ENCODE measurements around the gene FANCI. TPM values are rescaled to one million over a fixed set of nuclear protein-coding genes. Genes with fewer than 3 reads are reported as not detected.
"Not testable (repeated sequence)": the region's sequence is repeated elsewhere in the genome, so short reads cannot be mapped to it uniquely, and the experiment has no call there.

The FANCI gene
- total RNA-seq, 1 donor from 2014 or later, result 66.8 TPM

DNA sequence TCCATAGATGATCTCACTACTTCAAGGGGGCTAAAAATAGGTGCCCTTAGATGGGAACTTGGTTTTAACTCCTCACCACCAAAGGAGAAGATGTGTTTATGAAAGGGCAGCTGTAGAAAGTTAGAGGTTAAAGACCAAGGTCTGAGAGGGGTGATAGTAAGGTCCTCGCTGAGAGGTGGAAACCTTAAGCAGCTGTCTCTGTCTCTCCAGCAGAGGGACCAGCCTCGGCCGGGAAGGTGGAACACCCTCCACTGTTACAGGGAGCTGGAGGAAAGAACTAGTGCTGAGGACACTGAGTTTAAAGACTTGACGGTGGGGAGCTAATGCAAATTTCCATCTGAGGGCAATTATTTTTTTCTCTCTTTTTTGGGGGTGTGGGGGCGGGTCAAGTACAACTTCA lies 13.5 kb upstream of the FANCI start:
- no peak overlapping the region for H3K27ac Mint-ChIP-seq
- no peaks in the 10 kb centered on the region for H3K36me3 Mint-ChIP-seq
- H3K4me1 Mint-ChIP-seq (ENCODE audit: unreplicated experiment), result no peaks in the 10 kb centered on the region
- H3K9me3 Mint-ChIP-seq, result peaks cover 4% of the 10 kb centered on the region
- DNase-seq (ENCODE audit: extremely low spot score, unreplicated experiment), result no peak
- peaks cover 24% of the 10 kb centered on the region for H3K27me3 Mint-ChIP-seq
- TF ChIP-seq, protein P1, sequence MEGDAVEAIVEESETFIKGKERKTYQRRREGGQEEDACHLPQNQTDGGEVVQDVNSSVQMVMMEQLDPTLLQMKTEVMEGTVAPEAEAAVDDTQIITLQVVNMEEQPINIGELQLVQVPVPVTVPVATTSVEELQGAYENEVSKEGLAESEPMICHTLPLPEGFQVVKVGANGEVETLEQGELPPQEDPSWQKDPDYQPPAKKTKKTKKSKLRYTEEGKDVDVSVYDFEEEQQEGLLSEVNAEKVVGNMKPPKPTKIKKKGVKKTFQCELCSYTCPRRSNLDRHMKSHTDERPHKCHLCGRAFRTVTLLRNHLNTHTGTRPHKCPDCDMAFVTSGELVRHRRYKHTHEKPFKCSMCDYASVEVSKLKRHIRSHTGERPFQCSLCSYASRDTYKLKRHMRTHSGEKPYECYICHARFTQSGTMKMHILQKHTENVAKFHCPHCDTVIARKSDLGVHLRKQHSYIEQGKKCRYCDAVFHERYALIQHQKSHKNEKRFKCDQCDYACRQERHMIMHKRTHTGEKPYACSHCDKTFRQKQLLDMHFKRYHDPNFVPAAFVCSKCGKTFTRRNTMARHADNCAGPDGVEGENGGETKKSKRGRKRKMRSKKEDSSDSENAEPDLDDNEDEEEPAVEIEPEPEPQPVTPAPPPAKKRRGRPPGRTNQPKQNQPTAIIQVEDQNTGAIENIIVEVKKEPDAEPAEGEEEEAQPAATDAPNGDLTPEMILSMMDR (conservative IDR thresholded peaks at IDR 0.05), result no peak
- H3K4me3 Mint-ChIP-seq, result no peak overlapping the region

DNA sequence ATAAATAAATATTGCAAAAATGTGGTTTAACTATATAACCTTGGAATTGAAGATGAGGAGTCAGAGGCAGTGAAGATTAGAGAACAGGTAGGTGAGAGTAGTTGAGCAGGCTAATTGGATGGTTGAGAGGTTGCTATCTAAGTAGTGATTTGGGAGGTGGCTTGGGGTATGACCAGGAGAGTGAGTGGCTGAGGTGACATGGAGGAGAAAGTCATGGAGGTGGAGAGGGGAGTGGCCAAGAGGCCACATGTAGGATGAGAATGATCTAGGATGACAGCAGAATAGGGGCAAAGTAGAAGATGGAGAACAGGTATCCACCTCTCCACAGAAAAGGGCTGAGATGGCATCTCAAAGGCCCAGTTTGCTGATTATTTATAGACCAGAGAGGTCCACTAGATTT lies 11.9 kb upstream of the FANCI start:
- peaks cover 4% of the 10 kb centered on the region for H3K9me3 Mint-ChIP-seq
- H3K4me3 Mint-ChIP-seq, result no peak overlapping the region
- DNase-seq (ENCODE audit: extremely low spot score, unreplicated experiment), result no peak
- no peaks in the 10 kb centered on the region for H3K36me3 Mint-ChIP-seq
- H3K27ac Mint-ChIP-seq, result no peak overlapping the region
- peaks cover 26% of the 10 kb centered on the region for H3K27me3 Mint-ChIP-seq
- H3K4me1 Mint-ChIP-seq (ENCODE audit: unreplicated experiment), result no peaks in the 10 kb centered on the region
- TF ChIP-seq, protein P1 (conservative IDR thresholded peaks at IDR 0.05), result no peak

DNA sequence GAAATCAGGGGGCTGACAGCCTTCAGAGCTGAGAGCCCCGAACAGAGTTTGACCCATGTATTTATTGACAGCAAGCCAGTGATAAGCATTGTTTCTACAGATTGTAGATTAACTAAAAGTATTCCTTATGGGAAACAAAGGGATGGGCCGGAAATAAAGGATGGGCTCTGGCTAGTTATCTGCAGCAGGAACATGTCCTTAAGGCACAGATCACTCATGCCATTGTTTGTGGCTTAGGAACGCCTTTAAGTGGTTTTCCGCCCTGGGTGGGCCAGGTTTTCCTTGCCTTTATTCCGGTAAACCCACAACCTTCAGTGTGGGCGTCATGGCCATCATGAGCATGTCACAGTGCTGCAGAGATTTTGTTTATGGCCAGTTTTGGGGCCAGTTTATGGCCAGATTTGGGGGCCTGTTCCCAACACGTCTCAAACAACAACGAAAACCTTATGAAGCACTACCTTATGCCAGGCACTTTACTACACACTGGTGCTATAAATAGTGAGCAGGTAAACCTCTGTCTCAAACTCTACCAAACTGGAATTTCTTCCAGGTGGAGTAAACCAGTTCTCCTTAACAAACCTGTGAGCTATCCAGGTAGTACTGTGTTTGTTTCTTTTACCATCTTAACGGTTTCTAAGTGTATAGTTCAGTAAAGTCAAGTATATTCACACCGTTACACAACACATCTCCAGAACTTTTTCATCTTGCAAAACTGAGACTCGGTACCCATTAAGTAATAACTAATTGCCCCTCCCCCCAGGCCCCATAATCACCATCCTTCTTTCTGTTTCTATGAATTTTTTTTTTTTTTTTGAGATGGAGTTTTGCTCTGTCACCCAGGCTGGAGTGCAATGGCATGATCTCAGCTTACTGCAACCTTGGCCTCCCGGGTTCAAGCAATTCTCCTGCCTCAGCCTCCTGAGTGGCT lies 3.6 kb upstream of the FANCI start:
- not testable (repeated sequence) for H3K9me3 Mint-ChIP-seq; DNase-seq (ENCODE audit: extremely low spot score, unreplicated experiment); H3K4me3 Mint-ChIP-seq; H3K36me3 Mint-ChIP-seq; H3K27ac Mint-ChIP-seq; H3K4me1 Mint-ChIP-seq (ENCODE audit: unreplicated experiment)
- H3K27me3 Mint-ChIP-seq, result peaks cover 10% of the 10 kb centered on the region

DNA sequence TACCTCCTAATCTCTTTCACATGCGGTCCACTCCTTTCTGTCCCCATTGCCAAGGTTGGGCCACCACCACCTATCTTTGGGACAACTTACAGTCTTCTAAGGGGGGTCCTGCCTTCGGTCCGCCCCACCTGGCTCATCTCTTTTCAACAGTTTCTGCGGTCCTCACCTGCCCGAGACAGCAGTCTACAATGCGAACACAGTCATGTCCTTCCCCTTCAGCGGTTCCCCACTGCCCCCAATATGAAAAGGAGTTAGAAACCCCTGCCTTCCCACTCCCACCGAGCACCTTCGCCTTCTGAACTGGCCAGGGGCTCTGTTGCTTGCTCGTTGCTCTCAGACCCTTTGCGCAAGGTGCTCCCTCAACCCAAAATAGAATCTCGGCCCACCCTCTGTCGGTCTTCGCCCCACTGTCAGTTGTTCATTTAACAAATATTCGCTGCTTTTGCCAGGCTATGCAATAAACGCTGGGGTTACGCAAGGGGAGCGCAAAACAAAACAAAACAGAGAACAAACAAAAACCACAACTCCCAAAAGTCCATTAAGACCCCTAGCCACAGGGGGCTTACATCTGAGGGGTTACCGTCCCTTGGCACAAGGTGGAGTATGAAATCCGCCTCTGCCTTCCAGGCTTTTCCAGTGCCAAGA lies 611 bp upstream of the FANCI start:
- H3K36me3 Mint-ChIP-seq, result peaks cover 8% of the 10 kb centered on the region
- H3K27me3 Mint-ChIP-seq, result peaks cover 6% of the 10 kb centered on the region
- no peak for DNase-seq (ENCODE audit: extremely low spot score, unreplicated experiment)
- peak overlapping the region; percentile 96 for H3K4me3 Mint-ChIP-seq
- TF ChIP-seq, protein P1 (conservative IDR thresholded peaks at IDR 0.05), result no peak
- peak overlapping the region; percentile 34 for H3K27ac Mint-ChIP-seq
- peaks cover 11% of the 10 kb centered on the region for H3K4me1 Mint-ChIP-seq (ENCODE audit: unreplicated experiment)
- no peaks in the 10 kb centered on the region for H3K9me3 Mint-ChIP-seq

DNA sequence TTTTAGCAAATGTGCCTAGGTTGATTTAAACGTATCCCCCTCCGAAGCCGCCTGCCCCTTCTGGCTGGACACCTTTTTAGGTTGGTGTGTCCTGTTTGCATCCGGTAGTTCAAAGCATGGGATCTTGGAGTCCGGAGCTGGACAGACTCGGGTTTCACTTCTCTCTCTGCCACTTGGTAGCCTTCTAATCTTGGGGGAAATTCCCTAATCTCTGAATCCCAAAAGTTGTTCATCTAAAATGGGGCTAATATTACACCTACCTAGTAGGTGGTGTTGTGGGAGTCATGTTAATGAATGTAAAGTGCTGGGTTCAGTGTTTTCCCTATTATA lies 760 bp downstream of the FANCI start:
- Mint-ChIP-seq H3K27ac (peak overlapping the region; percentile 68), H3K4me3 (peak overlapping the region; percentile 96), H3K9me3 (no peaks in the 10 kb centered on the region), H3K27me3 (no peaks in the 10 kb centered on the region), H3K4me1 (ENCODE audit: unreplicated experiment) (peaks cover 11% of the 10 kb centered on the region), H3K36me3 (peaks cover 15% of the 10 kb centered on the region)
- TF ChIP-seq, protein P1 (conservative IDR thresholded peaks at IDR 0.05), result no peak
- DNase-seq (ENCODE audit: extremely low spot score, unreplicated experiment), result no peak

DNA sequence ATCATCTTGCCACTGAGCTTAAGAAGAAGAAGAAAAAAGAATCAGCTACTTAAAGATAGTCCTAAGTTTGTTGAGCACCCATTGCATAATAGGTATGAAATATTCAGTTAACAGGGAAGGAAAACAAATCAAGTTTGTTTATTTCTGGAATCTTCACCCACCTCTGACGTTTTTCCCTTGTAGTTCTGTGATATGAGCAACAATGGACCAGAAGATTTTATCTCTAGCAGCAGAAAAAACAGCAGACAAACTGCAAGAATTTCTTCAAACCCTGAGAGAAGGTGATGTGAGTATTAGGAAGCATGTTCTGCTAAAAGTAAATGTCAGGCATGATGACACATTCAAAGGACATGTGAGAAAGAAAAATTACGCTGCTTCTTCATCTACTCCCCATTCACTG lies 3.7 kb downstream of the FANCI start:
- Mint-ChIP-seq H3K27me3 (no peaks in the 10 kb centered on the region), H3K36me3 (peaks cover 19% of the 10 kb centered on the region), H3K4me1 (ENCODE audit: unreplicated experiment) (peaks cover 11% of the 10 kb centered on the region), H3K27ac (no peak overlapping the region), H3K9me3 (no peaks in the 10 kb centered on the region), H3K4me3 (no peak overlapping the region)
- DNase-seq (ENCODE audit: extremely low spot score, unreplicated experiment), result no peak
- TF ChIP-seq, protein P1 (conservative IDR thresholded peaks at IDR 0.05), result no peak
